HG03354 (cell line): ENCODE results near the gene SLC35A2.

Experiments used
- ATAC-seq: cut with Tn5 transposase; IDR thresholded peaks from one replicate; pipeline ENCODE4 v1.9.1; 2021; ENCODE audit warnings: mild to moderate bottlenecking; ENCODE audit not compliant: unreplicated experiment, poor library complexity, severe bottlenecking

SLC35A2 gene

GRCh38 chrX:48933757-48934156, 22.3 kb upstream of the SLC35A2 start:
- no peak for ATAC-seq

- no peak for ATAC-seq
Observed at GRCh38 chrX:48927736-48928382, 16.4 kb upstream of the SLC35A2 start.

GRCh38 chrX:48927123-48927522, 15.7 kb upstream of the SLC35A2 start:
- no peak for ATAC-seq

GRCh38 chrX:48924270-48924669, 12.8 kb upstream of the SLC35A2 start:
- no peak for ATAC-seq

- ATAC-seq = no peak
Observed at GRCh38 chrX:48923771-48924170, 12.3 kb upstream of the SLC35A2 start.

- ATAC-seq = no peak
Observed at GRCh38 chrX:48920718-48921104, 9.3 kb upstream of the SLC35A2 start.

GRCh38 chrX:48919947-48920717, 8.7 kb upstream of the SLC35A2 start:
- no peak for ATAC-seq

- peak; percentile 26 for ATAC-seq
Observed at GRCh38 chrX:48919360-48919841, 8.0 kb upstream of the SLC35A2 start.

- peak; percentile 70 for ATAC-seq
Observed at GRCh38 chrX:48918643-48919340, 7.3 kb upstream of the SLC35A2 start, which contains the start of gene PIM2. TSS of gene PIM2 (minus strand) at chrX:48919024. CDS start at chrX:48918834, 190 bp downstream.

- no peak for ATAC-seq
Observed at GRCh38 chrX:48918301-48918642, 6.8 kb upstream of the SLC35A2 start.

GRCh38 chrX:48917139-48918001, 5.9 kb upstream of the SLC35A2 start:
- ATAC-seq = peak; percentile 53

- no peak for ATAC-seq
Observed at GRCh38 chrX:48914593-48915493, 3.4 kb upstream of the SLC35A2 start.

- ATAC-seq = no peak
Observed at GRCh38 chrX:48913605-48914366, 2.3 kb upstream of the SLC35A2 start.

GRCh38 chrX:48910926-48911411, 477 bp downstream of the SLC35A2 start:
- peak; percentile 7 for ATAC-seq

- ATAC-seq = no peak
Observed at GRCh38 chrX:48909703-48910294, 1.6 kb downstream of the SLC35A2 start.

GRCh38 chrX:48908600-48908999, 2.8 kb downstream of the SLC35A2 start:
- ATAC-seq = no peak

- ATAC-seq = no peak
Observed at GRCh38 chrX:48905090-48905790, 6.2 kb downstream of the SLC35A2 start.
